ENCODE measurements around the gene ITPK1.

ITPK1 gene

GRCh38 chr14:92906823-92907222 lies 208.9 kb downstream of the ITPK1 start:
- H3K27ac ChIP-seq (ENCODE audit: low read length, poor library complexity, severe bottlenecking): no peak overlapping the region
- no peak overlapping the region for H2AFZ ChIP-seq (ENCODE audit: low read depth, low read length)
- no peak overlapping the region for H4K8ac ChIP-seq (ENCODE audit: low read length)
- H3K23ac ChIP-seq (ENCODE audit: low read length in 2 of 2): no peak overlapping the region
- no peak overlapping the region for H3K14ac ChIP-seq (ENCODE audit: low read length in 2 of 2)
- no peak overlapping the region for H2BK5ac ChIP-seq (ENCODE audit: low read depth, low read length, poor library complexity, severe bottlenecking)
- H4K91ac ChIP-seq (ENCODE audit: low read length): no peak overlapping the region
- H2AK5ac ChIP-seq (ENCODE audit: low read length, severe bottlenecking): no peak overlapping the region
- H3K4me2 ChIP-seq (ENCODE audit: low read length, poor library complexity, severe bottlenecking): no peak overlapping the region
- no peaks in the 10 kb centered on the region for H3K36me3 ChIP-seq (ENCODE audit: control insufficient read depth in 1 of 2, insufficient read depth in 2 of 2, low read depth in 1 of 2, low read length in 2 of 2)
- no peak overlapping the region for H3K18ac ChIP-seq (ENCODE audit: low read depth in 1 of 2, low read length in 2 of 2)
- no peak overlapping the region for H3K4ac ChIP-seq (ENCODE audit: low read depth in 1 of 2, low read length in 2 of 2)
- no peak overlapping the region for H2BK12ac ChIP-seq (ENCODE audit: low read length in 2 of 2)
- peaks cover 25 to 60% of the 10 kb centered on the region in 2 experiments for H3K27me3 ChIP-seq (ENCODE audit: control insufficient read depth in 1 of 2, insufficient read depth in 1 of 2, low read length in 2 of 2)
- WGBS: 58% methylated on average over 6 of the region's 6 CpGs
- H3K9me3 ChIP-seq (ENCODE audit: control insufficient read depth, low read length): no peaks in the 10 kb centered on the region
- no peak for DNase-seq
- H2BK15ac ChIP-seq (ENCODE audit: low read depth, poor library complexity, severe bottlenecking): no peak overlapping the region
- H3K79me1 ChIP-seq (replicated peaks; ENCODE audit: low read length, poor library complexity, severe bottlenecking): no peaks in the 10 kb centered on the region
- H3K4me3 ChIP-seq (ENCODE audit: insufficient read depth in 1 of 2, low read depth in 1 of 2, low read length in 2 of 2): no peak overlapping the region
- no peak overlapping the region for H2BK120ac ChIP-seq (ENCODE audit: low read depth, low read length)
- no peaks in the 10 kb centered on the region for H3K4me1 ChIP-seq (ENCODE audit: control insufficient read depth, insufficient read depth, low read depth, low read length)
- no peak overlapping the region for H3K9ac ChIP-seq (ENCODE audit: low read length)

DNA sequence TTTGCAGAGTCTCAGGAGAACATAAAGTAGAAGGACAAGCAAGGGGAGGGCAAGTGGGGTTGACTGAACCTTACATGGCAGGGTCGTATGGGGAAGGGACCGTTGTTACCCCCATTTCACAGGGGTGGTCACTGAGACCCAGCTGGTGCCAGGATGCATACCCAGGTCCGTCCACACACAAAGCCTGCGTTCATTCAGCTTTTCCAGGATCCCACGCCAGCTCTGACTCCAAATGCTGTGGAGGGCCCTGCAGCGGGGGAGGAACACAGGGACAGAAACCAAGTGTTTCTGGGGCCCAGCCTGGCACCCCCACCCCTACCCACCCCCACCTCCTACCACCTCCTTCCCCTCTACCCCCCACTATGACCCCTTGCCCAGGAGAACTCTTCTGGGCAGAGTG lies 209.3 kb downstream of the ITPK1 start:
- WGBS: 87% methylated on average over 6 of the region's 6 CpGs
- no peaks in the 10 kb centered on the region for H3K9me3 ChIP-seq (ENCODE audit: control insufficient read depth, low read length)
- H3K14ac ChIP-seq (ENCODE audit: low read length in 2 of 2): no peak overlapping the region
- DNase-seq: no peak
- no peak overlapping the region for H2BK15ac ChIP-seq (ENCODE audit: low read depth, poor library complexity, severe bottlenecking)
- no peak overlapping the region for H4K91ac ChIP-seq (ENCODE audit: low read length)
- H2AK5ac ChIP-seq (ENCODE audit: low read length, severe bottlenecking): no peak overlapping the region
- no peaks in the 10 kb centered on the region for H3K79me1 ChIP-seq (replicated peaks; ENCODE audit: low read length, poor library complexity, severe bottlenecking)
- no peak overlapping the region for H2AFZ ChIP-seq (ENCODE audit: low read depth, low read length)
- H3K4ac ChIP-seq (ENCODE audit: low read depth in 1 of 2, low read length in 2 of 2): no peak overlapping the region
- H3K36me3 ChIP-seq (ENCODE audit: control insufficient read depth in 1 of 2, insufficient read depth in 2 of 2, low read depth in 1 of 2, low read length in 2 of 2): no peaks in the 10 kb centered on the region
- no peak overlapping the region for H3K23ac ChIP-seq (ENCODE audit: low read length in 2 of 2)
- H4K8ac ChIP-seq (ENCODE audit: low read length): no peak overlapping the region
- no peak overlapping the region for H3K4me2 ChIP-seq (ENCODE audit: low read length, poor library complexity, severe bottlenecking)
- no peaks in the 10 kb centered on the region for H3K4me1 ChIP-seq (ENCODE audit: control insufficient read depth, insufficient read depth, low read depth, low read length)
- H3K27ac ChIP-seq (ENCODE audit: low read length, poor library complexity, severe bottlenecking): no peak overlapping the region
- no peak overlapping the region for H2BK12ac ChIP-seq (ENCODE audit: low read length in 2 of 2)
- H3K9ac ChIP-seq (ENCODE audit: low read length): no peak overlapping the region
- H3K27me3 ChIP-seq (ENCODE audit: control insufficient read depth in 1 of 2, insufficient read depth in 1 of 2, low read length in 2 of 2): peaks cover 25 to 61% of the 10 kb centered on the region in 2 experiments
- H2BK120ac ChIP-seq (ENCODE audit: low read depth, low read length): no peak overlapping the region
- no peak overlapping the region for H3K4me3 ChIP-seq (ENCODE audit: insufficient read depth in 1 of 2, low read depth in 1 of 2, low read length in 2 of 2)
- no peak overlapping the region for H2BK5ac ChIP-seq (ENCODE audit: low read depth, low read length, poor library complexity, severe bottlenecking)
- H3K18ac ChIP-seq (ENCODE audit: low read depth in 1 of 2, low read length in 2 of 2): no peak overlapping the region

- Histone ChIP-seq H3K18ac (ENCODE audit: low read depth in 1 of 2, low read length in 2 of 2) (no peak overlapping the region), H3K9me3 (ENCODE audit: control insufficient read depth, low read length) (no peaks in the 10 kb centered on the region), H3K14ac (ENCODE audit: low read length in 2 of 2) (no peak overlapping the region), H2BK5ac (ENCODE audit: low read depth, low read length, poor library complexity, severe bottlenecking) (no peak overlapping the region), H3K9ac (ENCODE audit: low read length) (no peak overlapping the region), H2BK120ac (ENCODE audit: low read depth, low read length) (no peak overlapping the region), H2AFZ (ENCODE audit: low read depth, low read length) (no peak overlapping the region), H3K4me1 (ENCODE audit: control insufficient read depth, insufficient read depth, low read depth, low read length) (no peaks in the 10 kb centered on the region), H3K4me3 (ENCODE audit: insufficient read depth in 1 of 2, low read depth in 1 of 2, low read length in 2 of 2) (no peak overlapping the region), H3K27ac (ENCODE audit: low read length, poor library complexity, severe bottlenecking) (no peak overlapping the region), H4K8ac (ENCODE audit: low read length) (no peak overlapping the region), H3K27me3 (ENCODE audit: control insufficient read depth in 1 of 2, insufficient read depth in 1 of 2, low read length in 2 of 2) (peaks cover 25 to 65% of the 10 kb centered on the region in 2 experiments), H3K4me2 (ENCODE audit: low read length, poor library complexity, severe bottlenecking) (no peak overlapping the region), H3K79me1 (replicated peaks; ENCODE audit: low read length, poor library complexity, severe bottlenecking) (no peaks in the 10 kb centered on the region), H2BK12ac (ENCODE audit: low read length in 2 of 2) (no peak overlapping the region), H4K91ac (ENCODE audit: low read length) (no peak overlapping the region), H3K23ac (ENCODE audit: low read length in 2 of 2) (no peak overlapping the region), H2BK15ac (ENCODE audit: low read depth, poor library complexity, severe bottlenecking) (no peak overlapping the region), H2AK5ac (ENCODE audit: low read length, severe bottlenecking) (no peak overlapping the region), H3K36me3 (ENCODE audit: control insufficient read depth in 1 of 2, insufficient read depth in 2 of 2, low read depth in 1 of 2, low read length in 2 of 2) (no peaks in the 10 kb centered on the region), H3K4ac (ENCODE audit: low read depth in 1 of 2, low read length in 2 of 2) (no peak overlapping the region)
- WGBS: 78% methylated on average over 8 of the region's 8 CpGs
- no peak for DNase-seq
Observed at GRCh38 chr14:92905667-92906066, 210.1 kb downstream of the ITPK1 start.

GRCh38 chr14:92903359-92903758 lies 212.4 kb downstream of the ITPK1 start:
- H2BK5ac ChIP-seq (ENCODE audit: low read depth, low read length, poor library complexity, severe bottlenecking): no peak overlapping the region
- no peak for DNase-seq
- H3K79me1 ChIP-seq (replicated peaks; ENCODE audit: low read length, poor library complexity, severe bottlenecking): no peaks in the 10 kb centered on the region
- no peak overlapping the region for H3K23ac ChIP-seq (ENCODE audit: low read length in 2 of 2)
- H3K14ac ChIP-seq (ENCODE audit: low read length in 2 of 2): no peak overlapping the region
- no peak overlapping the region for H4K91ac ChIP-seq (ENCODE audit: low read length)
- H2AK5ac ChIP-seq (ENCODE audit: low read length, severe bottlenecking): no peak overlapping the region
- no peak overlapping the region for H3K4me3 ChIP-seq (ENCODE audit: insufficient read depth in 1 of 2, low read depth in 1 of 2, low read length in 2 of 2)
- WGBS: 92% methylated on average over 6 of the region's 6 CpGs
- H3K9me3 ChIP-seq (ENCODE audit: control insufficient read depth, low read length): no peaks in the 10 kb centered on the region
- H2BK120ac ChIP-seq (ENCODE audit: low read depth, low read length): no peak overlapping the region
- peaks cover 25 to 77% of the 10 kb centered on the region in 2 experiments for H3K27me3 ChIP-seq (ENCODE audit: control insufficient read depth in 1 of 2, insufficient read depth in 1 of 2, low read length in 2 of 2)
- no peak overlapping the region for H3K4me2 ChIP-seq (ENCODE audit: low read length, poor library complexity, severe bottlenecking)
- H2BK15ac ChIP-seq (ENCODE audit: low read depth, poor library complexity, severe bottlenecking): no peak overlapping the region
- no peak overlapping the region for H4K8ac ChIP-seq (ENCODE audit: low read length)
- no peak overlapping the region for H3K4ac ChIP-seq (ENCODE audit: low read depth in 1 of 2, low read length in 2 of 2)
- no peaks in the 10 kb centered on the region for H3K4me1 ChIP-seq (ENCODE audit: control insufficient read depth, insufficient read depth, low read depth, low read length)
- no peak overlapping the region for H3K27ac ChIP-seq (ENCODE audit: low read length, poor library complexity, severe bottlenecking)
- no peak overlapping the region for H3K18ac ChIP-seq (ENCODE audit: low read depth in 1 of 2, low read length in 2 of 2)
- H3K36me3 ChIP-seq (ENCODE audit: control insufficient read depth in 1 of 2, insufficient read depth in 2 of 2, low read depth in 1 of 2, low read length in 2 of 2): no peaks in the 10 kb centered on the region
- H2BK12ac ChIP-seq (ENCODE audit: low read length in 2 of 2): no peak overlapping the region
- no peak overlapping the region for H3K9ac ChIP-seq (ENCODE audit: low read length)
- no peak overlapping the region for H2AFZ ChIP-seq (ENCODE audit: low read depth, low read length)

All from mesenchymal stem cell (in vitro differentiated cells and primary cell).